GM23338 (cell line): Measurements from ENCODE around the gene NFAT5. TPM values are rescaled to one million over a fixed set of nuclear protein-coding genes. Genes with fewer than 3 reads are reported as not detected.

Source experiments
- ATAC-seq: fragments of 200-7000 bp; cut with Tn5 transposase; 3 replicates; pipeline ENCODE4 v1.9.1; 2020
- DNase-seq: peaks from one replicate; pipeline ENCODE4 v3.0.0-alpha.2; 2015; ENCODE audit warnings: low spot score
- H2AFZ ChIP-seq: fragments of 200-600 bp; sonication (generic); 2 replicates; pipeline ENCODE4 v1.8.0; 2016; ENCODE audit warnings: antibody characterized with exemption, mild to moderate bottlenecking, moderate library complexity
- H3F3A ChIP-seq: fragments of 200-600 bp; sonication (generic); replicated peaks from 2 replicates; pipeline ENCODE4 v1.8.0; 2017; ENCODE audit warnings: antibody characterized with exemption, mixed run types, low read depth
- H3K27ac ChIP-seq: fragments of 200-600 bp; sonication (generic); 2 replicates; pipeline ENCODE4 v1.6.1; 2016; ENCODE audit warnings: low read depth
- H3K27me3 ChIP-seq: fragments of 200-600 bp; sonication (generic); 2 replicates; pipeline ENCODE4 v1.8.0; 2016; ENCODE audit warnings: mild to moderate bottlenecking, mixed run types, moderate library complexity; ENCODE audit not compliant: insufficient read depth
- H3K36me3 ChIP-seq: fragments of 200-600 bp; sonication (generic); 2 replicates; pipeline ENCODE4 v1.8.0; 2016; ENCODE audit warnings: mild to moderate bottlenecking; ENCODE audit not compliant: insufficient read depth
- H3K4me1 ChIP-seq: fragments of 200-600 bp; sonication (generic); 2 replicates; pipeline ENCODE4 v1.8.0; 2016; ENCODE audit warnings: mild to moderate bottlenecking, moderate library complexity; ENCODE audit not compliant: insufficient read depth
- H3K4me2 ChIP-seq: fragments of 200-600 bp; sonication (generic); 2 replicates; pipeline ENCODE4 v1.7.1; 2017; ENCODE audit warnings: mixed run types
- H3K4me3 ChIP-seq: fragments of 200-600 bp; sonication (generic); 2 replicates; pipeline ENCODE4 v1.6.1; 2016; ENCODE audit warnings: mixed run types
- H3K79me2 ChIP-seq: fragments of 200-600 bp; sonication (generic); replicated peaks from 2 replicates; pipeline ENCODE4 v1.8.0; 2017; ENCODE audit warnings: mild to moderate bottlenecking; ENCODE audit not compliant: insufficient read depth
- H3K9me2 ChIP-seq: fragments of 200-600 bp; sonication (generic); 2 replicates; pipeline ENCODE4 v1.8.0; 2017; ENCODE audit not compliant: insufficient read depth
- H4K20me1 ChIP-seq: fragments of 200-600 bp; sonication (generic); replicated peaks from 2 replicates; pipeline ENCODE4 v1.8.0; 2017; ENCODE audit warnings: mild to moderate bottlenecking; ENCODE audit not compliant: insufficient read depth
- H3K27ac Mint-ChIP-seq: 2 replicates; pipeline ENCODE4 v1.8.0; 2020; ENCODE audit warnings: inconsistent platforms, mild to moderate bottlenecking, moderate library complexity, mixed read lengths
- H3K27me3 Mint-ChIP-seq: 3 replicates; pipeline ENCODE4 v1.8.0; 2022; ENCODE audit warnings: low read depth, mild to moderate bottlenecking, moderate library complexity, mixed read lengths, inconsistent platforms; ENCODE audit not compliant: insufficient read depth, poor library complexity
- H3K36me3 Mint-ChIP-seq: 3 replicates; pipeline ENCODE4 v1.8.0; 2021; ENCODE audit warnings: low read depth, mild to moderate bottlenecking, inconsistent platforms, moderate library complexity, mixed read lengths
- H3K4me1 Mint-ChIP-seq: 3 replicates; pipeline ENCODE4 v1.8.0; 2020; ENCODE audit warnings: mild to moderate bottlenecking, inconsistent platforms, mixed read lengths
- H3K4me3 Mint-ChIP-seq: 3 replicates; pipeline ENCODE4 v1.8.0; 2021; ENCODE audit warnings: moderate library complexity, mild to moderate bottlenecking, inconsistent platforms, mixed read lengths
- H3K9me3 Mint-ChIP-seq: 3 replicates; pipeline ENCODE4 v1.8.0; 2020; ENCODE audit warnings: moderate library complexity, mild to moderate bottlenecking, inconsistent platforms, mixed read lengths
- CREB1 ChIP-seq: fragments of 250-450 bp; sonication (Bioruptor Pico); IDR thresholded peaks from 2 replicates; pipeline ENCODE4 v1.5.0; 2020; ENCODE audit warnings: low read depth, mild to moderate bottlenecking, moderate library complexity
- CTCF ChIP-seq, 2 experiments: fragments of 200-600 bp in 1 of 2; sonication (generic) in 1 of 2; conservative IDR thresholded peaks; 2 replicates each; pipeline versions ENCODE4 v1.5.1 to v1.6.1; 2016 to 2017; ENCODE audit warnings: antibody characterized with exemption in 2 of 2, low read depth in 2 of 2, mild to moderate bottlenecking in 2 of 2, moderate library complexity in 1 of 2
- ETS1 ChIP-seq: IDR thresholded peaks from 2 replicates; pipeline ENCODE4 v1.6.1; 2016; ENCODE audit warnings: antibody characterized with exemption
- EZH2 ChIP-seq: fragments of 200-600 bp; sonication (generic); IDR thresholded peaks from one replicate; pipeline ENCODE4 v1.8.0; 2017; ENCODE audit warnings: antibody characterized with exemption, mild to moderate bottlenecking, low read depth; ENCODE audit not compliant: unreplicated experiment
- EZH2phosphoT487 ChIP-seq: fragments of 200-600 bp; sonication (generic); IDR thresholded peaks from one replicate; pipeline ENCODE4 v1.8.1; 2018; ENCODE audit warnings: antibody characterized with exemption; ENCODE audit not compliant: unreplicated experiment
- JUNB ChIP-seq: IDR thresholded peaks from one replicate; pipeline ENCODE4 v1.6.1; 2016; ENCODE audit warnings: antibody characterized with exemption; ENCODE audit not compliant: unreplicated experiment
- NANOG ChIP-seq: IDR thresholded peaks from 2 replicates; pipeline ENCODE4 v1.6.1; 2016; ENCODE audit warnings: antibody characterized with exemption, borderline replicate concordance
- POLR2AphosphoS5 ChIP-seq: IDR thresholded peaks from 2 replicates; pipeline ENCODE4 v1.6.1; 2016; ENCODE audit warnings: antibody characterized with exemption, low read depth
- REST ChIP-seq: IDR thresholded peaks from one replicate; pipeline ENCODE4 v1.6.1; 2018; ENCODE audit warnings: antibody characterized with exemption; ENCODE audit not compliant: unreplicated experiment
- STAT1 ChIP-seq: IDR thresholded peaks from one replicate; pipeline ENCODE4 v1.6.1; 2016; ENCODE audit warnings: antibody characterized with exemption; ENCODE audit not compliant: unreplicated experiment
- ZNF114 ChIP-seq: fragments of 250-450 bp; sonication (Bioruptor Pico); IDR thresholded peaks from 2 replicates; pipeline ENCODE4 v1.5.0; 2020; ENCODE audit warnings: mild to moderate bottlenecking, moderate library complexity
- ZNF331 ChIP-seq: fragments of 250-450 bp; sonication (Bioruptor Pico); IDR thresholded peaks from 2 replicates; pipeline ENCODE4 v1.5.0; 2020; ENCODE audit warnings: low read depth, mild to moderate bottlenecking, moderate library complexity
- ZNF462 ChIP-seq: fragments of 250-450 bp; sonication (Bioruptor Pico); IDR thresholded peaks from 2 replicates; pipeline ENCODE4 v1.5.0; 2020; ENCODE audit warnings: mild to moderate bottlenecking, moderate library complexity
- polyA plus RNA-seq: library from polyadenylated mRNA; unstranded; fragments of >200 nt; fragmentation: Nextera tagmentation; extraction: Ambion mirVana; gene quantifications from 2 replicates; pipeline ENCODE4 v1.2.1, GENCODE V29; 2016
- total RNA-seq: library from RNA; depleted of rRNA; stranded (reverse); fragments of >200 nt; shearing (Covaris generic); gene quantifications from 2 replicates; pipeline ENCODE4 v1.2.3, GENCODE V29; 2014

Gene NFAT5
- total and polyA plus RNA-seq, 2 experiments from 2014 or later = 10.6 to 27.0 TPM

- TF ChIP-seq EZH2phosphoT487 (no peak), NANOG (no peak), POLR2AphosphoS5 (no peak), JUNB (no peak), CTCF (conservative IDR thresholded peaks at IDR 0.05; ENCODE audit: low read depth in 2 of 2) (no peak), REST (no peak), ZNF114 (CRISPR knock-in tag) (no peak), ZNF331 (CRISPR knock-in tag) (no peak), CREB1 (CRISPR knock-in tag) (no peak), EZH2 (no peak), ETS1 (no peak), ZNF462 (CRISPR knock-in tag) (no peak), STAT1 (no peak)
- Histone ChIP-seq H3K79me2 (peaks cover 31% of the 10 kb centered on the region), H3K4me2 (no peak overlapping the region), H2AFZ (no peak overlapping the region), H4K20me1 (no peaks in the 10 kb centered on the region; the same call in 1 of the 2 replicates), H3K4me3 (no peak overlapping the region), H3K4me1 (peaks cover 13% of the 10 kb centered on the region), H3K27me3 (no peaks in the 10 kb centered on the region), H3F3A (peaks cover 13% of the 10 kb centered on the region; the same call in 1 of the 2 replicates), H3K27ac (no peak overlapping the region), H3K36me3 (peaks cover 3% of the 10 kb centered on the region; the same call in 1 of the 2 replicates), H3K9me2 (no peaks in the 10 kb centered on the region)
- no peak overlapping the region for H3K4me3 Mint-ChIP-seq
- H3K27me3 Mint-ChIP-seq = peaks cover 5% of the 10 kb centered on the region
- DNase-seq = no peak
- H3K9me3 Mint-ChIP-seq = no peaks in the 10 kb centered on the region
- H3K4me1 Mint-ChIP-seq = peaks cover 14% of the 10 kb centered on the region
- no peak for ATAC-seq
- no peak overlapping the region for H3K27ac Mint-ChIP-seq
- H3K36me3 Mint-ChIP-seq = peaks cover 4% of the 10 kb centered on the region; the same call in 2 of the 3 replicates
Measured at GRCh38 chr16:69720822-69721430, 155.2 kb downstream of the NFAT5 start.
